ENCODE results near the gene HSD17B14.

The HSD17B14 gene

DNA sequence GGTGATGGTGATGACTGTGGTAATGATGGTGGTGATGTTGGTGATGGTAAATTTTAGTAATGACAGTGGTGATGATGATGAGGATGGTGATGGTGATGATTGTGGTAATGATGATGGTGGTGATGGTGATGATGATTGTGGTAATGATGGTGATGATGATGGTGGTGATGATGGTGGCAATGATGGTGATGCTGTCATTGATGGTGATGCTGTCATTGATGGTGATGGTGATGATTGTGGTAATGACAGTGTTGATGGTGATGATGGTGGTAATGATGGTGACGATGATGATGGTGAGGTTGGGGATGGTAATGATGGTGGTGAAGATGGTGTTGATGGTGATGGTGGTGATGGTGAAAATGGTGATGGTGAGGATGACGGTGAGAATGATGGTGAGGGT, 13.8 kb downstream of the HSD17B14 start:
- DNase-seq, result no peak

DNA sequence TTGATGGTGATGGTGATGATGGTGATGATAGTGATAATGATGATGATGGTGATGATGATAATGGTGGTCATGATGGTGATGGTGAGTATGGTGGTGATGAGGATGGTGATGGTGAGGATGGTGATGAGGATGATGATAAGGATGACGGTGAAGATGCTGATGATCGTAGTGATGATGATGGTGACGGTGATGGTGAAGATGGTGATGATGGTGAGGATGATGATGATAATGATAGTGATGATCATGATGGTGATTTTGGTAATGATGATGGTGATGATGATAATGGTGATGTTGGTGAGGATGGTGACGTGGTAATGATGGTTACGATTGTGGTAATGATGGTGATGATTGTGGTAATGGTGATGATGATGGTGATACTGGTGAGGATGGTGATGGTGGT, 14.7 kb downstream of the HSD17B14 start:
- DNase-seq, result no peak

DNA sequence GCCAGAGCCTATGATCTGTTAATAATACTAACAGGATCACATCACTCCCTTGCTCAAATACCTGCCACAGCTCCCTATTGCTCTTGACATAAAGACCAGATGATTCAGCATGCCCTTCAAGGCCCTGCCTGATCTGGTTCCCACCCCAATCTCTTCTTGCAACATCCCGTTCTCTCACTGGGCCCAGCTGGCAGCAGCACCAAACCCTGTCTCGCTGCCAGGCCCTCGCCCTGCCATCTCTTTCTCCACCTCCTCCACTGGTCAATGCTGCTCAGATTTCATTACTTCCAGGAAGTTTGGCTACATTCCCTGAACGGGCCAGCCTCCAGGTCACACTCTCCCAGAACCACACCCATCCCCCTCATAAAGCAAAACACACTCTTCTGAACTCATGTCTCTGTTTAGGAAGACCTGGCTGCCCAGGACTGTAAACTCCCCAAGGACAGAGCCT, 16.9 kb downstream of the HSD17B14 start:
- DNase-seq, result peak; percentile 77

GRCh38 chr19:48818234-48818820, 18.0 kb downstream of the HSD17B14 start:
- DNase-seq, result no peak

GRCh38 chr19:48817585-48818124, 18.6 kb downstream of the HSD17B14 start:
- DNase-seq, result no peak

DNA sequence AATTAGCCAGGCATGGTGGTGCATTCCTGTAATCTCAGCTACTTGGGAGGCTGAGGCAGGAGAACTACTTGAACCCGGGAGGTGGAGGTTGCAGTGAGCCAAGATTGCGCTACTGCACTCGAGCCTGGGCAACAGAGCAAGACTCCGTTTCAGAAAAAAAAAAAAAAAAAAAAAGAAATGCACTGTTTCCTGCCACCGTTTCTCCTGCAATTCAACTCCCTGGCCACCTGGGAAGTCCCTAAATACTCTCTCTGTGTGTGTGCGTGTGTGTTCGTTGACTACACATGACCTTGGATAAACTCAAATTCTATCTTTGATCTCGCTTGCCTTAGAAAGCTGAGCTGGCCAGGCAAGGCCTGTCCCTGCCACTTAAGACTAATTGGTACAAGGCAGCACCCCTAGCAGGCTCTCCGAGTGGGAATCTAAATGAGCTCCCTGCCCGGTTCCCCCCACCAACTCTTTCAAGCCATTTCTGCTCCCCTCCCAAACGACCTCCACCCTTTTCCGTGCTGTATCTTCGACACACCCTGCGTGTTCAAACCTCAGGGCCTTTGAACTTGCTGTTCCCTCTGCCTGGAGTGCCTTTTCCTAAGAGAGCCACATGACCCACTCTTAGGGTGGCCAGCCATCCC, 20.3 kb downstream of the HSD17B14 start:
- no peak for DNase-seq

DNA sequence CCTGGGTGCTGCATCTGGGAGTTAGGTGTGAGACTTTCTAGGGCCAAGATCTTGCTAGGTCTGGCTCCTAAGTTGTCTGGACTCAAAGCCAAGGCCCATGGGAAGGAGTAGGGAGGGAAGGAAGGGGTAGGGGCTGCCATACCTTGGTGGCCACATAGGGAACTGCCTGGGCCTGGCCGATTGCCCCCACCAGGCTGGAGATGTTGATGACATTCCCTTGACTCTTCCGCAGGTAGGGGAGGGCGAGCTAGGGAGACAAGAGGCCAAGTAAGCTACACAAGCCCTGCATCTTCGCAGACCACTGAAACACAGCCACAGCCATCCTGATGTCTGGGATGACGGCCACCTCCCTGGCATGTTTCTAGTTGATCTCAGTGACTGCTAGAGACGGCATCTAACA, 21.4 kb downstream of the HSD17B14 start:
- no peak for DNase-seq

GRCh38 chr19:48813123-48813913, 23.0 kb downstream of the HSD17B14 start:
- no peak for DNase-seq

- DNase-seq, result peak; percentile 71
These were observed 24.0 kb downstream of the HSD17B14 start for GRCh38 chr19:48812094-48812929.

DNA sequence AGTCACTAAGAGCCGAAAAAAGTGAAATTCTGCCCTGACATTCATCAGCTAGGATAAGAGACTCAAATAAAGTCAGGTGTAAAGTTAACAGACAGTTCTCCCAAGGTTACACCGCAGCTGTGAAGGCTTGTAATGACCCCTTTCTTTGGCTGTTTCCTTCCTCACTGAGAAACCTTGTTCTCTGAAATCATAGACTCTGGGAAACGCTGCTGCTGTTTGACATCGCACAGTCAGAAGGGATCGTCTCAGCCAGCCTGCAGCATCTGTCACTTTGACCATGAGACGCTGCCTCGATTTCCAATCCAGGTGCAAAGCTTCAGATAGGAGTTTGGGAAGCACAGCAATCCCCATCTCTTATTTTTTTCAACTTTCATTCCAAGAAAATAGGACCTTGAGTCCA, 26.1 kb downstream of the HSD17B14 start:
- DNase-seq, result no peak

DNA sequence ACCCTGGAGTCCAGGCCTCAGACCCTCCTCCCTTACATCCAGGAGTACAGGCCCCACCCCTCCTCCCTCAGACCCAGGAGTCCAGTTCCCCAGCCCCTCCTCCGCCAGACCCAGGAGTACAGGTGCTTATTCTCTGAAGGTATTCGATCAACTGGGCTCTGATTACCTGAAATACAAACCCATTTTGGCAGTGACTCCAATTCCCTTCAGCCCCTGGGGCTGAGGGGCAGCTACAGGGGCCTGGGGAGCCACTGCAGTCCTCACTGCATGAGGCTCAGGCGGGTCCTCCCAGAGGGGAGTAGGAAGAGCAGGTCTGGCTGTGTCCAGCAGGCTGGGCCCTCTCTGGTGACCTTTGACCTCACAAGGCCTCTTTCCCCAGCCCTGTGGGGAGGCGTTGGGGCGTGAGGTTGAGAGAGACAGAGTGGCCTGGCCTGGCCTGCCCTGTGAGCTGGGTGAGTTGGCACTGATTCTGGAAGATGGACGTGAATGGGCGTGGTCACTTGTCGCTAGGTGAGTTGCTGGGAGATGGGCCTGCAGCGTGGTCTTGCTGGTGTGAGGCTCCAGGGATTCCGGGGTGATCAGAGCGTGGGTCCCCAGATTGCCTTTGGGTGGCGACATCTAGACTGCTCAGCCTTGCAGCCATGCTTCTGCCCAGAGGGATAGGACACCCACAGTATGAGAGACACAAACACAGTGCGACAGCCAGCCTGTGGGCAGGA, 28.5 kb downstream of the HSD17B14 start:
- DNase-seq, result no peak

GRCh38 chr19:48806818-48807589, 29.3 kb downstream of the HSD17B14 start:
- no peak for DNase-seq

- peak; percentile 57 for DNase-seq
These were observed 29.8 kb downstream of the HSD17B14 start for GRCh38 chr19:48806518-48806817.

- DNase-seq, result no peak
These were observed 30.8 kb downstream of the HSD17B14 start for GRCh38 chr19:48805452-48805851.

- no peak for DNase-seq
These were observed 31.8 kb downstream of the HSD17B14 start for GRCh38 chr19:48804496-48804895.

- DNase-seq, result no peak
These were observed 33.7 kb downstream of the HSD17B14 start for GRCh38 chr19:48802623-48803022.

- no peak for DNase-seq
These were observed 36.7 kb downstream of the HSD17B14 start for GRCh38 chr19:48799358-48800300.

DNA sequence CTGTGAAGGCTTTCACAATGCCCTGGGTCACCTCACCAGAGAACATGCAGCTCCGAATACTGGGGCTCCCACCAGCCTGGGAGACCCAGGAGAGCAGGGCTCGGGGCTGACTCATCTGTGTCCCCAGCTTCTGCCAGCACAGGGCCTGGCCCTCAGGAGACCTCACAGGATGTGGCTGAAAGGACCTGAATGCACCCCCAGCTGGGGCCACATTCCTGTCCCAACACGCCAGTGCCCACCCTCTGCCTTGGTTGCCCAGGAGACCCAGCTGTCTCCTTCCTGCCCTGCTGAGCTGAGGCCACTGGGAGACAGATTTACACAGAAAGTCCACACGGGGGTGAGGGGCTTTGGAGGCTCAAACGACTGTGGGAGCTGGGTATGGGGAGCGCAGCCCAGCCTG, 37.4 kb downstream of the HSD17B14 start:
- DNase-seq, result peak; percentile 65

- DNase-seq, result no peak
These were observed 39.2 kb downstream of the HSD17B14 start for GRCh38 chr19:48797103-48797502.

DNA sequence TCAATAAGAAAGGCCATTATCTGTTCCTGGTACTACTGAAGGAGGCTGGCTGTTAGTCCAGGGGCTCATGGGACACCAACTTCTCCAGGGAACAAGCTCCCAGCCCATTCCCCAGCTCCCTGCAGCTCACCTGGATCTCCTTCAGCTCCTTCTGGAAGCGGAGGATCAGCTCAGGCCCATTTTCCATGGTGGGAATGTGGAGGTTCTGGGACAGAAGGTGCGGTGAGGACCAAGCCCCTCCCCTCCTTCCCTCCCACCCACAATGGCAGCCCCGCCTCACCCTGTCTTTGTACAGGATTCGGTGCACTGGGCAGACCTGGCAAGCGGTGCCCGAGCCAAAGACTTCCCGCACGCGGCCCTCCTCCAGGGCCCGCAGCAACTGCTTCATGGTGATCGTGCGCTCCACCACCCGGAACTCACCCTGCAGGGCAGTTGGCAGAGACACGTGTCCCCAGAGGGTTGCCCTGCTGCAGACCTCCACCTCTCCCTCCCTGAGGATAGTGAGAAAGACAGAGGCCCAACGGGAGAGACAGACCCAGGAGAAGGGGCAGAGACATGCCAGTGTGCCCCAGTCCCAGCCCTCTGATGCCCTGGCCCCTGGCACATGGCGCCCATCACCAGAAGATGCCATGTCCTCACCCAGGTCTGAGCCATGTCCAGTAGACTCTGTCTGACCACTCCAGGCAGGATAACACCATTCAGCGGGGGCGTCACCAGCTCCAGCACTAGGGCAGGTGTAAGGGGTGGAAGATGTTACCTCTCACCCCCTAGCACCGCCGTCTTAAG, 39.8 kb downstream of the HSD17B14 start:
- no peak for DNase-seq

Measured in EL (cell line).